ENCODE data around the gene MSMO1.

DNA sequence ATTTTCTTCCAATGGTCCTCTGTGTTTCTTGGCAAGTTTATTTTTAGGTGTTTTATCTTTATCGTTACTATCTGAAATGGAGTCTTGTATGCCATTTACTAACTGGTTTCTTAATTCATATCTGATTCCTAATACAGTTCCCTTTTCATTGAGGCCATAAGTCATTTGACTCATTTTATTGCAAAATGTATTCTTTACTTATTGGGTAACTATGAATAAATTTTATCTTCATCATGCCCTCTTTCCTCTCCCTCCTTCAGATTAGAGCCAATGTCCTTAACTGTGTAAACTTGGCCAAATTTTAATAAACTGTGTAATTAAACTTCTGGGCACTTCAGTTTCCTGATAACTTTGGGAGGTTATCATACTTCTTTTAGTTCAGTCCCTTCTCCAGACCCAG, 19.3 kb upstream of the MSMO1 start:
- TF ChIP-seq, protein P1, sequence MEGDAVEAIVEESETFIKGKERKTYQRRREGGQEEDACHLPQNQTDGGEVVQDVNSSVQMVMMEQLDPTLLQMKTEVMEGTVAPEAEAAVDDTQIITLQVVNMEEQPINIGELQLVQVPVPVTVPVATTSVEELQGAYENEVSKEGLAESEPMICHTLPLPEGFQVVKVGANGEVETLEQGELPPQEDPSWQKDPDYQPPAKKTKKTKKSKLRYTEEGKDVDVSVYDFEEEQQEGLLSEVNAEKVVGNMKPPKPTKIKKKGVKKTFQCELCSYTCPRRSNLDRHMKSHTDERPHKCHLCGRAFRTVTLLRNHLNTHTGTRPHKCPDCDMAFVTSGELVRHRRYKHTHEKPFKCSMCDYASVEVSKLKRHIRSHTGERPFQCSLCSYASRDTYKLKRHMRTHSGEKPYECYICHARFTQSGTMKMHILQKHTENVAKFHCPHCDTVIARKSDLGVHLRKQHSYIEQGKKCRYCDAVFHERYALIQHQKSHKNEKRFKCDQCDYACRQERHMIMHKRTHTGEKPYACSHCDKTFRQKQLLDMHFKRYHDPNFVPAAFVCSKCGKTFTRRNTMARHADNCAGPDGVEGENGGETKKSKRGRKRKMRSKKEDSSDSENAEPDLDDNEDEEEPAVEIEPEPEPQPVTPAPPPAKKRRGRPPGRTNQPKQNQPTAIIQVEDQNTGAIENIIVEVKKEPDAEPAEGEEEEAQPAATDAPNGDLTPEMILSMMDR (IDR thresholded peaks at IDR 0.05; ENCODE audit: insufficient read depth, low read length, poor library complexity, severe bottlenecking): no peak
- TF ChIP-seq EZH2phosphoT487 (conservative IDR thresholded peaks at IDR 0.05; ENCODE audit: low read length): no peak
